ENCODE results near the gene CXorf58. TPM values are rescaled to one million over a fixed set of nuclear protein-coding genes. Genes with fewer than 3 reads are reported as not detected.

The CXorf58 gene
- total RNA-seq, 1 experiment from 2014 or later, result not detected

DNA sequence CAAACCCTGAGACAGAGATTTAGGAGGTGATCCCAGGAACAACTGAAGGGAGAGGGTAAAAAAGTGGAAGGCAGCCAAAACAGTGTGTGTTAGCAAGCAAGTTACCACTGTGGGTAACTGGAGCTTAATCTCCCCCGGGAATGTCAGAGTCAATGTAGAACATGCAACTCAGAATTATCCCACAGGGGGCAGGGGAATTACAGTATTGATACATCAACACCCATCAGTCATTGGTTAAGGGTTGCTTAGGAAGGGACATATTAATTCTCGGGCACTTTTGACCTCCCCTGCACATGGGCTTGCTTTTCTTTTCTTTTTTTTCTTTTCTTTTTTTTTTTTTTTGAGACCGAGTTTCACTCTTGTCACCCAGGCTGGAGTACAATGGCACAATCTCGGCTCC lies 29.3 kb downstream of the CXorf58 start:
- DNase-seq, result no peak
- no peak overlapping the region for H3K4me3 Mint-ChIP-seq (ENCODE audit: low read depth, unreplicated experiment)
- H3K36me3 Mint-ChIP-seq (ENCODE audit: insufficient read depth, unreplicated experiment), result no peaks in the 10 kb centered on the region
- TF ChIP-seq, protein P1, sequence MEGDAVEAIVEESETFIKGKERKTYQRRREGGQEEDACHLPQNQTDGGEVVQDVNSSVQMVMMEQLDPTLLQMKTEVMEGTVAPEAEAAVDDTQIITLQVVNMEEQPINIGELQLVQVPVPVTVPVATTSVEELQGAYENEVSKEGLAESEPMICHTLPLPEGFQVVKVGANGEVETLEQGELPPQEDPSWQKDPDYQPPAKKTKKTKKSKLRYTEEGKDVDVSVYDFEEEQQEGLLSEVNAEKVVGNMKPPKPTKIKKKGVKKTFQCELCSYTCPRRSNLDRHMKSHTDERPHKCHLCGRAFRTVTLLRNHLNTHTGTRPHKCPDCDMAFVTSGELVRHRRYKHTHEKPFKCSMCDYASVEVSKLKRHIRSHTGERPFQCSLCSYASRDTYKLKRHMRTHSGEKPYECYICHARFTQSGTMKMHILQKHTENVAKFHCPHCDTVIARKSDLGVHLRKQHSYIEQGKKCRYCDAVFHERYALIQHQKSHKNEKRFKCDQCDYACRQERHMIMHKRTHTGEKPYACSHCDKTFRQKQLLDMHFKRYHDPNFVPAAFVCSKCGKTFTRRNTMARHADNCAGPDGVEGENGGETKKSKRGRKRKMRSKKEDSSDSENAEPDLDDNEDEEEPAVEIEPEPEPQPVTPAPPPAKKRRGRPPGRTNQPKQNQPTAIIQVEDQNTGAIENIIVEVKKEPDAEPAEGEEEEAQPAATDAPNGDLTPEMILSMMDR (IDR thresholded peaks at IDR 0.05; ENCODE audit: unreplicated experiment), result no peak
- CTCF ChIA-PET, result interaction anchor here (0.6 kb wide), 1 partner anchor 64 kb away, joined by 4 read pairs; no protein-coding TSS in a partner anchor
- H3K9me3 Mint-ChIP-seq (ENCODE audit: low read depth, unreplicated experiment), result no peaks in the 10 kb centered on the region
- no peaks in the 10 kb centered on the region for H3K27me3 Mint-ChIP-seq (ENCODE audit: unreplicated experiment)
- BruUV-seq (replicated peaks), result no TSS peak
- intact Hi-C loops (cut with micrococcal nuclease; ENCODE audit: unreplicated experiment), result no loop called here
- H3K4me1 Mint-ChIP-seq (ENCODE audit: low read depth, unreplicated experiment), result no peaks in the 10 kb centered on the region
- H3K27ac Mint-ChIP-seq (ENCODE audit: unreplicated experiment), result no peak overlapping the region

DNA sequence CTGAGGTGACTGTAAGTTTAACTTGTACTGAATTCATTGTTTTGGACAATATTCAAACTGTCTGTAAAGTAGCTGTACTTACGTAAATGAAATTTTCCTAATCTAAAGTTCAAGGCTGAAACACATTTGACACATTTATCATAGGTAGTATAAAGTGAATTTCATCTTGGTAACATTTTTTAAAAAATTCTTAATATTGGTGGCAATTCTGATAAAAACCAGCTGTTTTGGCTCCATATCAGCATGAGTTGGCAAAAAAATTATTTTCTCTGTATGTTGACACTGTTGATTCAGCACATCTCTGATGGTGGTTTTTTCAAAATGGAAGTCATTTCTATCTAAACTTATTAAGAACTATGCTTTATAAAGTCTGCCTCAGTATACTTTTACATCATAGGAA lies 30.9 kb downstream of the CXorf58 start:
- no peak overlapping the region for H3K4me3 Mint-ChIP-seq (ENCODE audit: low read depth, unreplicated experiment)
- no peaks in the 10 kb centered on the region for H3K4me1 Mint-ChIP-seq (ENCODE audit: low read depth, unreplicated experiment)
- no peak for DNase-seq
- no peak overlapping the region for H3K27ac Mint-ChIP-seq (ENCODE audit: unreplicated experiment)
- BruUV-seq (replicated peaks), result no TSS peak
- H3K9me3 Mint-ChIP-seq (ENCODE audit: low read depth, unreplicated experiment), result no peaks in the 10 kb centered on the region
- intact Hi-C loops (cut with micrococcal nuclease; ENCODE audit: unreplicated experiment), result no loop called here
- H3K36me3 Mint-ChIP-seq (ENCODE audit: insufficient read depth, unreplicated experiment), result no peaks in the 10 kb centered on the region
- TF ChIP-seq, protein P1 (IDR thresholded peaks at IDR 0.05; ENCODE audit: unreplicated experiment), result no peak
- CTCF ChIA-PET, result no interaction called here
- H3K27me3 Mint-ChIP-seq (ENCODE audit: unreplicated experiment), result peaks cover 7% of the 10 kb centered on the region

DNA sequence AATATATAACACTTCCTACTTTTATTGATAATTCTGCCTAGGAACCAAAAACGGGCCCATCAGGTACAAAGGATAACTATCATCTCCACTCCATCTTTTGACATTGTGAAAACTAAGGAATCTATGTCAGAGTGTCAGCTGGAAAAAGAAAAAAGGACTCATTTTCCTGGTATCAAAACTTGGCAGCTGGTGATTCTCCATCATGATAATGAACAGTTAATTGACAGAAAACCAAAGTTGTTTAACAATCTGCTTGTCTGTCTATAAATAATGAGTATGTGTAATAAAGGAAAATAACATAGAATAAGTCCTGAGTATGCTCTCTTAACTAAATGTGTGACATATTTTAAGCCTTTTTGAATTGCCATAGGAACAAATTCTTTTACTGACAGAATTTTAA lies 31.4 kb downstream of the CXorf58 start:
- H3K27me3 Mint-ChIP-seq (ENCODE audit: unreplicated experiment), result peaks cover 12% of the 10 kb centered on the region
- DNase-seq, result no peak
- H3K9me3 Mint-ChIP-seq (ENCODE audit: low read depth, unreplicated experiment), result no peaks in the 10 kb centered on the region
- H3K27ac Mint-ChIP-seq (ENCODE audit: unreplicated experiment), result no peak overlapping the region
- CTCF ChIA-PET, result no interaction called here
- no TSS peak for BruUV-seq (replicated peaks)
- H3K4me1 Mint-ChIP-seq (ENCODE audit: low read depth, unreplicated experiment), result no peaks in the 10 kb centered on the region
- intact Hi-C loops (cut with micrococcal nuclease; ENCODE audit: unreplicated experiment), result no loop called here
- no peak overlapping the region for H3K4me3 Mint-ChIP-seq (ENCODE audit: low read depth, unreplicated experiment)
- TF ChIP-seq, protein P1 (IDR thresholded peaks at IDR 0.05; ENCODE audit: unreplicated experiment), result no peak
- H3K36me3 Mint-ChIP-seq (ENCODE audit: insufficient read depth, unreplicated experiment), result no peaks in the 10 kb centered on the region

DNA sequence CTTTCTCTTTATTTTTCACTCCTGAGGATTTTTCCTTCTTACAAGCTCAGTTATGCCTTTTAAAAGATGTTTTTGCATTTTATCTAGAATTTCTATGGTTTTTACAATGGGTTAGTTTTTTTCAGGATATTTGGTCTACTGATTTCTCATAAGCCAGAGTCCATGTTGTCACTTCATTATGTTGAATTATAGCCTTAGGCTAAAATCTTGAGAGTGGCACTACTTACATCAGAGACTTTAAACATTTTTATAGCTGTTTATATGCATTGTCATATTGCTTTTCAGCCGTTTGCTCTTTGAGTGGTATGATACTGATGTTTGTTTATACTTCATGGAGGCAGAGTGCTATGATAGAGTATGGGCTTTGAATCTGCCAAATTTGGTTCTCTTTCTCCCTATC lies 36.4 kb downstream of the CXorf58 start:
- Mint-ChIP-seq H3K36me3 (ENCODE audit: insufficient read depth, unreplicated experiment) (no peaks in the 10 kb centered on the region), H3K4me3 (ENCODE audit: low read depth, unreplicated experiment) (no peak overlapping the region), H3K4me1 (ENCODE audit: low read depth, unreplicated experiment) (no peaks in the 10 kb centered on the region), H3K27me3 (ENCODE audit: unreplicated experiment) (peaks cover 12% of the 10 kb centered on the region), H3K27ac (ENCODE audit: unreplicated experiment) (no peak overlapping the region), H3K9me3 (ENCODE audit: low read depth, unreplicated experiment) (no peaks in the 10 kb centered on the region)
- TF ChIP-seq, protein P1 (IDR thresholded peaks at IDR 0.05; ENCODE audit: unreplicated experiment), result no peak
- CTCF ChIA-PET, result no interaction called here
- intact Hi-C loops (cut with micrococcal nuclease; ENCODE audit: unreplicated experiment), result no loop called here
- DNase-seq, result no peak
- no TSS peak for BruUV-seq (replicated peaks)
